Osteocyte (in vitro differentiated cells): ENCODE data around the gene PDE4D. TPM values are rescaled to one million over a fixed set of nuclear protein-coding genes. Genes with fewer than 3 reads are reported as not detected.

Source experiments
- DNase-seq: peaks from one replicate; pipeline ENCODE4 v3.0.0; 2021; ENCODE audit warnings: mixed read lengths; ENCODE audit not compliant: unreplicated experiment; ENCODE audit errors: extremely low spot score
- H3K27ac Mint-ChIP-seq: one replicate; pipeline ENCODE4 v1.8.0; 2021; ENCODE audit warnings: mild to moderate bottlenecking, mixed read lengths; ENCODE audit not compliant: unreplicated experiment
- H3K27me3 Mint-ChIP-seq: one replicate; pipeline ENCODE4 v1.8.0; 2021; ENCODE audit warnings: mixed read lengths; ENCODE audit not compliant: unreplicated experiment
- H3K36me3 Mint-ChIP-seq: one replicate; pipeline ENCODE4 v1.8.0; 2021; ENCODE audit warnings: mixed read lengths; ENCODE audit not compliant: unreplicated experiment
- H3K4me1 Mint-ChIP-seq: one replicate; pipeline ENCODE4 v1.8.0; 2021; ENCODE audit warnings: mixed read lengths; ENCODE audit not compliant: unreplicated experiment
- H3K4me3 Mint-ChIP-seq: one replicate; pipeline ENCODE4 v1.8.0; 2021; ENCODE audit warnings: mild to moderate bottlenecking, moderate library complexity, mixed read lengths; ENCODE audit not compliant: unreplicated experiment
- H3K9me3 Mint-ChIP-seq: one replicate; pipeline ENCODE4 v1.8.0; 2021; ENCODE audit warnings: mixed read lengths; ENCODE audit not compliant: unreplicated experiment
- CTCF ChIP-seq: fragments of 200-600 bp; sonication (generic); IDR thresholded peaks from 2 replicates; pipeline ENCODE4 v1.5.0; 2021; ENCODE audit warnings: antibody characterized with exemption, mild to moderate bottlenecking, moderate library complexity
- long read RNA-seq: library from polyadenylated mRNA; unstranded; transcript quantifications from one replicate; pipeline ENCODE4 v2.0.0, GENCODE V29; 2021
- total RNA-seq: library from RNA; stranded (reverse); gene quantifications from 2 replicates; pipeline ENCODE4 v1.2.1, GENCODE V29; 2021

Gene PDE4D
- total RNA-seq, result 23.1 and 24.2 TPM in 2 replicates
- long read RNA-seq, partial matches to known transcripts, result 1 of 19 reads
- long read RNA-seq, other reads (novel, unspliced or antisense), result 16 of 19 reads

GRCh38 chr5:59893429-59894227 is at the start of gene PDE4D:
TSS of gene PDE4D (minus strand) at chr5:59893726.
- Mint-ChIP-seq H3K27ac (peak within 1 kb of the TSS; percentile 27), H3K4me1 (peaks cover 9% of the 10 kb centered on the region), H3K4me3 (peak within 1 kb of the TSS; percentile 73), H3K9me3 (no peaks in the 10 kb centered on the region), H3K36me3 (no peaks in the 10 kb centered on the region), H3K27me3 (peaks cover 64% of the 10 kb centered on the region)
- peak; percentile 92 for DNase-seq
- no peak for TF ChIP-seq CTCF

GRCh38 chr5:59937633-59938032 is 44.1 kb upstream of the PDE4D start:
- no peak for DNase-seq
- no peaks in the 10 kb centered on the region for H3K9me3 Mint-ChIP-seq
- TF ChIP-seq CTCF, result no peak
- H3K4me3 Mint-ChIP-seq, result no peak overlapping the region
- H3K4me1 Mint-ChIP-seq, result no peaks in the 10 kb centered on the region
- no peak overlapping the region for H3K27ac Mint-ChIP-seq
- H3K36me3 Mint-ChIP-seq, result no peaks in the 10 kb centered on the region
- peaks cover 10% of the 10 kb centered on the region for H3K27me3 Mint-ChIP-seq

- Mint-ChIP-seq H3K27ac (no peak overlapping the region), H3K4me1 (no peaks in the 10 kb centered on the region), H3K9me3 (no peaks in the 10 kb centered on the region), H3K27me3 (peaks cover 43% of the 10 kb centered on the region), H3K4me3 (no peak overlapping the region), H3K36me3 (no peaks in the 10 kb centered on the region)
- no peak for DNase-seq
- TF ChIP-seq CTCF, result no peak
Observed at GRCh38 chr5:59923465-59923864, 29.9 kb upstream of the PDE4D start.

- H3K4me3 Mint-ChIP-seq, result no peak overlapping the region
Observed at GRCh38 chr5:59922220-59922619, 28.7 kb upstream of the PDE4D start.

More at GRCh38 chr5:59922220-59922619, 28.7 kb upstream of the PDE4D start:
- Mint-ChIP-seq H3K9me3 (no peaks in the 10 kb centered on the region), H3K4me1 (no peaks in the 10 kb centered on the region), H3K36me3 (no peaks in the 10 kb centered on the region), H3K27ac (no peak overlapping the region), H3K27me3 (peaks cover 36% of the 10 kb centered on the region)
- DNase-seq, result no peak
- TF ChIP-seq CTCF, result no peak
